Measurements from ENCODE around the gene C1QTNF1.

Gene C1QTNF1

DNA sequence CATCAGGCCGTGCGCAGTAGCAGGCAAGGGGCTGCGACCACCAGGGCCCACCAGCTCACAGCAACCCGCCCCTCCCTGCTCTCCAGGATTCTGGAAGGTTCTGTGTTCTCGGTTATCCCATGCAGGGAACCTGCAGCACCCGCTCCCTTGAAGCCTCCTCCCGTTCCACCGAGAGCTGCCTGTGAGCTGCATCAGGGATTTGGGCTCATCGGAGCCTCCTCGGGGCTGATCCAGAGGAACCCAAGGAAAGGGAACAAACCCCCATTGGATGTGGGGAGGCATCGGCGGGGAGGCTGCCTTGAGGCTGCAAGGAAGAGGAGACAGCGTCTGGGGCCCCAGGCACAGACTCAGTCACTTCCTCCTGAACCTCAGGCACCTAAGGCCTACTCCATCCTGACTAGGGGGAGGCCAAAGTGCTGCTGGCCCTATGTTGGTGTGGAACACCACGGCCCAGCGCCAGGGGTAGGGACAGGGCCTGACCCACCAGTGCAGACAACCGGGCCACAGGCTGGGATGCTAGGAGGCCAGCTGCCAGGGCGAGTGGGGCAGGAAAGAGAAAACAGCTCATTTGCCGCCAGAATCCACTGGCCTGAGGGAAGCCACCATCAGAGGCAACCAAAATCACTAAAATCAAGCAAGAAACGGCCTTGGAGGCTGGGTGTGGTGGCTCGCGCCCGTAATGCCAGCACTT, 29.8 kb upstream of the C1QTNF1 start:
- DNase-seq (ENCODE audit: low read depth): no peak
- no peak overlapping the region for H3K4me3 ChIP-seq (ENCODE audit: low read depth, low read length)
- TF ChIP-seq, protein P1, sequence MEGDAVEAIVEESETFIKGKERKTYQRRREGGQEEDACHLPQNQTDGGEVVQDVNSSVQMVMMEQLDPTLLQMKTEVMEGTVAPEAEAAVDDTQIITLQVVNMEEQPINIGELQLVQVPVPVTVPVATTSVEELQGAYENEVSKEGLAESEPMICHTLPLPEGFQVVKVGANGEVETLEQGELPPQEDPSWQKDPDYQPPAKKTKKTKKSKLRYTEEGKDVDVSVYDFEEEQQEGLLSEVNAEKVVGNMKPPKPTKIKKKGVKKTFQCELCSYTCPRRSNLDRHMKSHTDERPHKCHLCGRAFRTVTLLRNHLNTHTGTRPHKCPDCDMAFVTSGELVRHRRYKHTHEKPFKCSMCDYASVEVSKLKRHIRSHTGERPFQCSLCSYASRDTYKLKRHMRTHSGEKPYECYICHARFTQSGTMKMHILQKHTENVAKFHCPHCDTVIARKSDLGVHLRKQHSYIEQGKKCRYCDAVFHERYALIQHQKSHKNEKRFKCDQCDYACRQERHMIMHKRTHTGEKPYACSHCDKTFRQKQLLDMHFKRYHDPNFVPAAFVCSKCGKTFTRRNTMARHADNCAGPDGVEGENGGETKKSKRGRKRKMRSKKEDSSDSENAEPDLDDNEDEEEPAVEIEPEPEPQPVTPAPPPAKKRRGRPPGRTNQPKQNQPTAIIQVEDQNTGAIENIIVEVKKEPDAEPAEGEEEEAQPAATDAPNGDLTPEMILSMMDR (IDR thresholded peaks at IDR 0.05; ENCODE audit: control insufficient read depth, extremely low read depth, insufficient read depth): no peak

- DNase-seq (ENCODE audit: low read depth): no peak
- TF ChIP-seq, protein P1 (IDR thresholded peaks at IDR 0.05; ENCODE audit: control insufficient read depth, extremely low read depth, insufficient read depth): no peak
- peak overlapping the region; percentile 41 for H3K4me3 ChIP-seq (ENCODE audit: low read depth, low read length)
Measured at GRCh38 chr17:78995022-78995760, 28.8 kb upstream of the C1QTNF1 start.

- H3K4me3 ChIP-seq (ENCODE audit: low read depth, low read length): peak overlapping the region; percentile 41
- TF ChIP-seq, protein P1 (IDR thresholded peaks at IDR 0.05; ENCODE audit: control insufficient read depth, extremely low read depth, insufficient read depth): no peak
- peak; percentile 91 for DNase-seq (ENCODE audit: low read depth)
Measured at GRCh38 chr17:78995761-78996451, 28.1 kb upstream of the C1QTNF1 start.

- H3K4me3 ChIP-seq (ENCODE audit: low read depth, low read length): peak overlapping the region; percentile 41; the same call in 1 of the 2 replicates
- TF ChIP-seq, protein P1 (IDR thresholded peaks at IDR 0.05; ENCODE audit: control insufficient read depth, extremely low read depth, insufficient read depth): no peak
- DNase-seq (ENCODE audit: low read depth): no peak
Measured at GRCh38 chr17:78996781-78997201, 27.2 kb upstream of the C1QTNF1 start.

DNA sequence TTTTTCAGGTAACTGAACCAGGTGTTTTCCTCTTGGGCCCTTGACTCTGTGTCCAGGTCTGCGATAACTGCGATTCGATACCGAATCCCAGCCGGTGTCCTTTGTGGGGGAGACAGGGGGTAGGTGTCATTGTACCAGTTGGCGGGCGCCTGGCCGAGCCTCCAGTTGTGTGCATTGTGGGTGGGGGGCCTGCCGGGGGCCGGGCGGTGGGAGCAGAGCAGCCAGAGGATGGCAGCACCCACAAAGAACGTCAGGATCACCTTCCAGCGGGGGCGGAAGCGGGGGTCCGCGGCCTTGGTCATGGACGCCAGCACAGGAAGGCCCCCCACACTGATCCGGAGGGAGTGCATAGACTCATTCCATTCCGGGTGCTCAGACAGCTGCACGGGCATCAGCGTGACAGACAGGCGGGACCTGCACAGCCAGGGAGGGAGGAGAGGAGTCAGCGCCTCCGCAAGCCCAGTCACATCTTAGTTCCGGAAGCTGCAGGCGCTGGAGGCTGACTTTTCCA, 26.7 kb upstream of the C1QTNF1 start:
- no peak for DNase-seq (ENCODE audit: low read depth)
- peak overlapping the region; percentile 41; the same call in 1 of the 2 replicates for H3K4me3 ChIP-seq (ENCODE audit: low read depth, low read length)
- TF ChIP-seq, protein P1 (IDR thresholded peaks at IDR 0.05; ENCODE audit: control insufficient read depth, extremely low read depth, insufficient read depth): no peak

DNA sequence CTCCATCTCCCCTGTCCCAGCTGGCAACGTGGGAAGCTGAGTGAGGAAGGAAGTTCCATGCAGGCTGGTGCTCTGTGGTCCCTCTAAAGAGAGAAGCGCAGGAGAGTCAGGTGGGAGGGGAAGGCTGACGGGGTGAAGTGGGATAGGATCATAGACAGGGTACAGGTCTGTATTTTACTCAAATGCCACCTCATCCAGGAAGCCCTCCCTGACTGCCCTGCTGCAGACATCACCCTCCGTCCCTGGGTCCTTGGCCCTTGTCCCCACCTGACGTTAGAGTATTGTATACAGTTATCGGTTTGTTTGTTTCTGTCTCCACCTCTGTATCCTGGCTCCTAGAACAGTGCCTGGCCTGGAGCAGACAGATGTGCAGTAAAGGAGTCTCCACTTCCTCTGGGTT, 26.1 kb upstream of the C1QTNF1 start:
- DNase-seq (ENCODE audit: low read depth): no peak
- TF ChIP-seq, protein P1 (IDR thresholded peaks at IDR 0.05; ENCODE audit: control insufficient read depth, extremely low read depth, insufficient read depth): no peak
- no peak overlapping the region for H3K4me3 ChIP-seq (ENCODE audit: low read depth, low read length)

Data from LNCaP clone FGC (cell line).